HG02852 (cell line): ENCODE results near the gene EAF1.
"Not testable (repeated sequence)": the region's sequence is repeated elsewhere in the genome, so short reads cannot be mapped to it uniquely, and the experiment has no call there.

ENCODE experiments used
- ATAC-seq: cut with Tn5 transposase; IDR thresholded peaks from one replicate; pipeline ENCODE4 v1.9.1; 2021; ENCODE audit warnings: mild to moderate bottlenecking, moderate library complexity; ENCODE audit not compliant: unreplicated experiment

The EAF1 gene

DNA sequence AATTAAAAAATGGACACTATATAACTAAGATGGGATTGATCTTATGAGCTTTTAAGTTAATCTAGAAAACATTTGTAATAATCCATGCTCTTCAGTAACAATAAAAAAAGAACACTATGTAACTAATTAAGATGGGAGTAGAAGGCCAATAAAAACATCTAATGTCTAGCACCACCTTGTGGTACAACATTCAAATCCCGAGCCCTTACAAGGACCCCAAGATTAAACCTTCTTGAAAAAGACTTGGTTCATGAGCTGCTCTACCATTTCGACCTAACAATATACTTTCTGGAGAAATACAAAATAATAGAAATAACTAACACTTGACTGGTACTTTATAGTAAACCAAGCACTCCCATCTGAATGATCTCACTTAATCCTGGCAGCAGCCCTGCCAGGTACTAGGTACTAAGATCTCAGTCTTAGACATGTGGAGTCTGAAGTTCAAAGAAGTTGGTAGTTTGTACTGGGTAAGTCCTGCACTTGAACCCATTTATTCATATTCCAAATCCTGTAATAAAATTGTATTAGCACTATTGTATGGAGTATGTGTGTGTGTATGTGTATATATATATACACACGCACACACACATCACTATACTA, 21.8 kb upstream of the EAF1 start:
- no peak for ATAC-seq

DNA sequence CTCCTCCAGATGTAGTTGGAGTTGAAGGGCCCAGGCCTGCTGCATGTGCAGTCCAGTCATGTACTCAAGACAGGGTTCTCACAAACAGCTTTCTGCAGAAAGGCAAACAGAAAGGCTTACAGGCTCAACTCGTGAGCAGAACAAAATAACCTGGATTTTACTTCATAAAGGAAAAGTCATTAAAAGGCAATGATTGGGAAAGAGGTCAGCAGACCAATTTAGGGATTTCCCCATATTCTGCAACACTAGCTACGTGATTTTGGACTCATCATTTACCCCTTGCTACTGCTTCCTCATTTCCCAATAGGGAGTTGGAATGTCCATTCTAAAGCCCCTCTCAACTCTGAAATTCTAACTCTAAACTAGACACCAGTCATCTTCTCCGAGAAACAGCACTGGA, 18.2 kb upstream of the EAF1 start:
- ATAC-seq, result no peak

DNA sequence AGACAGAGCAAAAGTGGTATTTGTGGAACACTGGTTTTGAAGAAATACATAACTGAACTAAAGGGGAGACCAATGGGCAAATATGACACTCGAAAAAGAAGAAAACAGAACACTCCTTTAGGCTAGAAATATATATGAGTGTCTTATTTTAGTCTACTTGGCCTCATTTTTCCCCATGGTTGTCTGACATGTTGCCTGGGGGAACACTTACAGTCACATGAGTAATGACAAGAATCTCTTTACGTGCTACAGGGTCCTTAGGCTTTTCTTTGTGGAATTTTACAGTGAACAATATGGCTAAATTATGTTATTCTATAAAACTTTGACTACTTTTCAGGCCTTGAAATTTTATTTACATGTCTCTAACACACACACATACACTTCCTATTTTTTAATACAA, 17.6 kb upstream of the EAF1 start:
- ATAC-seq, result no peak

DNA sequence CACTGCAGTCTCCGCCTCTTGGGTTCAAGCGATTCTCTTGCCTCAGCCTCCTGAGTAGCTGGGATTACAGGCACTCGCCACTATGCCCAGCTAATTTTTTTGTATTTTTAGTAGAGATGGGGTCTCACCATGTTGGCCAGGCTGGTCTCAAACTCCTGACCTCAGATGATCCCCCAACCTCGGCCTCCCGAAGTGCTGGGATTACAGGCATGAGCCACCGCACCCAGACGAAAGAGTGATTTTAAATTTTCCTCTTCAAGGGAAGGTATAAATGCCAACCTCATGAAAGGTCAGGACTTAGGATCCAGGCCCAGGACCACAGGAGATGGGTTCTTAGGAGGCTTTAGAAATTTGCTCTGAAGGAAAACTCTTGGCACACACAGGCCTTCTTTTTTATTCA, 16.4 kb upstream of the EAF1 start:
- not testable (repeated sequence) for ATAC-seq

DNA sequence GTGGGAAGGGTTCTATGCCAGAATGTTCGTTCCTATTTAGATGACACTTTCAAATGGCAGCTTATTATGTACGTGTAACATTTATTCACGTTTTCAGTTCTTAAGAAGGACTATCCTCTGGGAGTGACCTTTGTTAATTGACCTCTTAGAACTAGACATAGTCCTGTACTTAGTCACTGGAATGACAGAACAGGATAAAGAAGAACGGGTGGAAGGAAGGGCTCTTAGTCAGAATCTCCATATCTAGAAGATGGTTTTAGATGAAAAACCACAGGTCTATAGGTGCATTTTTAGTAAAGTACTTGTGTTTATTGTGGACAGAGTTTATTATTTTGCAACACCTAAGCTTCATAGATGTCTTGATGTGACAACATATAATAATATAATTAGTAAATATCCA, 6.5 kb upstream of the EAF1 start:
- ATAC-seq, result no peak

DNA sequence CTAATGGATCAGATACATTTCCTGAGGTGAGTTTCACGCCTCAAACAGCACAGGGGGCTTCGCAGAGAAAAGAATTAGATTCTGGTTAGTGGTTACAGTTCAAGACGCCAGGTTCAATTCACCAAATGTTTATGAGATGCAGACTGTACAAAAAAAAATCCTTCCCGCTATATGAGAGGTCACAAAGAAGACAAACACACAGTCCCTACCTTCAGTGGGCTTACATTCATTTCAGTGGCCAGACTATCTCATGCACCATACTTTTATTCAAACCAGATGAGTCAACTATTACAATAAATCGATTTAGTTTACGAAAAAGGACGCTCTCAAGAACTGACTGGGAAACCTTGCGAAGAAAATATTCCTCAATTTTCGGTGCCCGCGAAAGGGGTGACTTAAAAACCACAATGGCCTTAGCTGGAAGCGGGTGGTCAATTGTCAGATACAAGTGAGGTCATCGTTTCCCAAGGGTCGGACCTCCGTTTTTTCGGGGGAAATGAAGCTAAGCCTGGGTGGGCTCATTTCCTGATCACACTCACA, 749 bp upstream of the EAF1 start:
- ATAC-seq, result no peak

DNA sequence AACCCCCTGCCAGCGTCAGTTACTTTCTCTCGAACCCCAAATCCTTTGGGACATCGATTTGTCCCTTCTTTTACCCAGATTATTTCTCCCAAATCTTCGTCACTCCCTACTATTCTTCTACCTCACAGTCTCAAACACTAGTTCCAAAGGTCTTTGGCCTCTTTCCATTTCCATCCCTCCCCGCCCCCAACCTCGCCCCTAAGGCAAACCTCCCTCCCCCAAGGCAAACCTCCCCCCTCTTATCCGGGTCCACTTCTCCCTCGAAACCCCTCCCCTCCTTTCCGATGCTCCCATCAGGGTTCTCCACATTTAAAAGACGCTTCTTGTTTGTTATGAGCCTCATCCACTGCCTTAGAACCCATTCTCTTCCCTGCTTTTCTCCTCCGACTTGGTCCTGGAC, 583 bp downstream of the EAF1 start:
- ATAC-seq, result no peak

DNA sequence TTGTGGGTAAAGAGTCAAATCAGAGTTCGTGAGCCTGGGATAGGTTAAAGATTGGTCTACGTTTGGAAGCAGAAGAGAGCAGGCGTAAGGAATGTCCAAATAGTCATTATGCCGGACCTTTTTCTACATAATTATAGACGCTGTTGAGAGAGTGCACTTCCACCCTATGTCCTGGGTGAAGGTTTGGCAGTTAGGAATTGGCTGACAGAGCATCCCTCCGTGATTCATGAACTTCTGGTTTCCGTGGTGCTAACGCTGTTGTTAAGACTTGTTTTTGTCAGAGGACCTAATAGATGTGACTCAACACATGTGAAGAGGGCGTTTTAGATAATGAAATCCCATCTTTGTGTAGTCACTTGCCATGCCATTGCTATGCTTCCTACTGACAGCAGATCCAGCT, 1.1 kb downstream of the EAF1 start:
- ATAC-seq, result no peak

DNA sequence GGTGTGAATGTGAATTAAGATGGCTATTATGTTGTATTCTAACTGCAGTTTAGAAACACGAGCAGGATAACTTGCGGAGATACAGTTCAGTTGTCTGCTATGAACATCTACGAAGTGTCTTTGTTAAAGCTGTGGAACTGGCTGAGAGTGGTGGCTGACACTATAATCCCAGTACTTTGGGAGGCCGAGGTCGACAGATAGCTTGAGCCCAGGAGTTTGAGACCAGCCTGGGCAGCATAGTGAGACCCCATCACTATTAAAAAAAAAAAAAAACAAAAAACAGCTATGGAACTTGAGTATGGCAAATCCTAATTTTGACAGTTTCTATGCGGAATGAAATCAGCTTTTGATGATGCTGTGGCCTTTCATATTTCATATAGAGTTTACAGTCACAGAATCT, 1.7 kb downstream of the EAF1 start:
- no peak for ATAC-seq

DNA sequence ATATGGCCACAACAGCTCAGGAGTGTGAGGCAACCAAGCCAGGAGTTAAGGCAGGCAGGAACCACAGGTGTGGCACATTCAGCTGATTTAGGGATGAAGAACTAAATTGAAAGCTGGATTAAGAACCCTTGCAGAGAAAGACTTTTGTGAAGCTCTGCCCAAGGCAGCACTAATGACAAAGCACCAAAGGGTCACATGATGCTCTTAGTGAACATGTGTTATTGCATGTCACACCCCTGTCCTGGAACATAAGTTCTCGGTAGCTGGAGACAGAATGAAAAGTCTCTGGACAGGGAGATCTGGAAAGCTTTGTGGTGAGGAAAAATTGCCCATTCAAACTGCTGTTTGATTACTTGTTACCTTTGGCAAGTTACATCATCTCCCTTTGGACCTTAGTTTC, 3.2 kb downstream of the EAF1 start:
- no peak for ATAC-seq

DNA sequence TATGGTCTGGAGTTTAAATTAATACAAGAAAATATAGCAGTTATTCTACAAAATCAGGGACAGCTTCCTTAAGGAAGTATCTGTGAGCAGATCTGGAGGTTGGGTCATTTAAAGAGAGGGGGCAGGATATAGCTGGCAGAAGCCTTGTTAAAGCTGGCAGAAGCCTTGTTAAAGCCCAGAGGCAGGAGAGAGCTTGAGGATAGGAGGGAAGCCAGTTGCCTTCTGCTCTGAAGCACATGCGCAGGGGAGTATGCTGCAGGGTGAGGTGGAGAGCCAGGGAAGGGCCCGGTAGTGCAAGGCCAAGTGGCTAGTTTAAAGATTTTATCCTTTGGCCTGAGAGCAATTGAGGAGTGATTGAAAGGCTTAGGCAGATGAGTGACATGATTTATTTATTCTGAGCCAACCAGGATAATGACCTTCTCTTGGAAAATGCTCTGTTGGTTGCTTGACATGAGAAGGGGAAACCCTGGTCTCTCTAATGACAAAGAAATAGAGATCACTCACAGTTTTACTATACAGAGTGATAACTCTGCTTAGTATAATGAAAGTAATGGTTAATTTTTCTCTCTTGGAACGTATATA, 3.9 kb downstream of the EAF1 start:
- ATAC-seq, result no peak

DNA sequence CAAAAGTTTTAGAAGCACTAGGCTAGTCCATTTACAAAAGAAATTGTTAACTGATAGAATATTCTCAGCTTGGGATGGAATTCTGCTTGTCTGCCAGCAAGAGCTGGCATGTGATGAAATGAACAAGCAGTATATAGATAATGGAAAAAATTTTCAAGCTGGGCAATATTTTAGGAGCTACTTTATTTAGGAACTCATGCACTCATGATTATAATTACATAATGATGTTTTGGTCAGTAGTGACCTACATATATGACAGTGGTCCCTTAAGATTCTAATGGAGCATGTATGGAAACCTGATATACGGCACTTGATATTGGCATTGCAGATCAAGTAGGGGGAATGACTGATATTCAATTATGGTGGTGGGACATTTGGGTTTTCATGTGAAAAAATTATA, 6.1 kb downstream of the EAF1 start:
- ATAC-seq, result no peak

DNA sequence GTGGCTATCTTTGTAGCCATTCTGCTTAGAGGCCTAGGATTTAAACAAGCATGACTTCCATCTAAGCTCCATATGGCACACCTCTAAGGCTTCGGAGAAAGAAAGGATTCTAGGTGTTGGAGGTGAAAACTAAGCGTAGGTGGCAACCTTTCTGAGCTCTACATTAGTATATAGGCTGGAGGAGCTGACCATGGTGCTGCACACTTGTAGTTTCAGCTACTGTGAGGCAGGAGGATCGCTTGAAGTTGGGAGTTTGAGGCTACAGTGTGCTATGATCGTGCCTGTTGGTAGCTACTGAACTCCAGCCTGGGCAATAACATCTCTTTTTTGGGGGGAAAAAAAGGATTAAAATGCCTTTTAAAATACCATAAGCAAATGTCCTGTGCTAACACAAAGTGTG, 7.4 kb downstream of the EAF1 start:
- ATAC-seq, result no peak

DNA sequence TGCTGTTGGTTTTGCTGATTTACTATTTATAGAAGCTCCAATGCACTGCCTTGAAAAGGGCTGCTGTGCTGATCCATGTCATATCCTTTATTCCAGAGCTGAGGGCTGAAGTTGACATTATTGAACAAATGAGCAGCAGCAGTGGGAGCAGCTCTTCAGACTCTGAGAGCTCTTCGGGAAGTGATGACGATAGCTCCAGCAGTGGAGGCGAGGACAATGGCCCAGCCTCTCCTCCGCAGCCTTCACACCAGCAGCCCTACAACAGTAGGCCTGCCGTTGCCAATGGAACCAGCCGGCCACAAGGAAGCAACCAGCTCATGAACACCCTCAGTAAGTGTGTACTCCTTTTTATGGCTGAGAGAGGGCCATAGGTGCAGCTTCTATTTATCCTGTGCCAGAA, 8.8 kb downstream of the EAF1 start:
- no peak for ATAC-seq

DNA sequence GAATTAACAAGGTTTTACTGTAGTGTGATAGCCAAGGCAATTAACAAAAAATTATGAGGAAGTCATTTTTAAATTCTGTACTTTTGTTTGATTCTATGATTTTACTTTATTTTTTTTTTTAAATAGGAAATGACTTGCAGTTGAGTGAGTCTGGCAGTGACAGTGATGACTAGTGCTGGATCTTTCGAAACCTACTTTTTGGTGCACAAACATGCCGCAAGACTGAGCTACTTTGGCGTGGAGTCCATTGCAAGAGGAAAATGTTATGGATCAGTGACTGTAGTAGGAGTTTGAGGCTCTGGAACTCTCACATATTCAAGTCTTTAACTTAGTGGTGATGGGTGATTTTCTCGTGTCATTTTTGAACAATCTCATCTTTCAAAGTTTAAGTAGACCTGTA, 11.6 kb downstream of the EAF1 start:
- ATAC-seq, result no peak

DNA sequence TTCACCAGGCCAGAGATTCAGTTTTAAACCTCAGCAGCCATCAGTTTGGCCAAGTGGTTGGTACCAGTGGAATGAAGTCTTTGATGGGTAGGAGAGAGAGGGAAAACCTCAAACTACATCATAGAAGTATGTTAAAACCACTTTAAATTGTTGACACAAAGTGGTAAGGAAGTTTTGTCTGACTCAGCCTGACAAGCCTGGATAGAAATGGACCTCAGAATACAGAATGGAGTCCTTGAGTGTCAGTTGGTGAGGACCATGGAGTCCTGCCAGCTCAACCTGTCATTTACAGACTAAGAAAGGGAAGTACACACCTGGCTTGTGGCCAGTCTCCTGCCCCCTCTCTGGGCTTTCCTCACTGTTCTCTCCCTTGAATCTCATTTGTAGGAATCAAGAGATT, 12.1 kb downstream of the EAF1 start:
- no peak for ATAC-seq

DNA sequence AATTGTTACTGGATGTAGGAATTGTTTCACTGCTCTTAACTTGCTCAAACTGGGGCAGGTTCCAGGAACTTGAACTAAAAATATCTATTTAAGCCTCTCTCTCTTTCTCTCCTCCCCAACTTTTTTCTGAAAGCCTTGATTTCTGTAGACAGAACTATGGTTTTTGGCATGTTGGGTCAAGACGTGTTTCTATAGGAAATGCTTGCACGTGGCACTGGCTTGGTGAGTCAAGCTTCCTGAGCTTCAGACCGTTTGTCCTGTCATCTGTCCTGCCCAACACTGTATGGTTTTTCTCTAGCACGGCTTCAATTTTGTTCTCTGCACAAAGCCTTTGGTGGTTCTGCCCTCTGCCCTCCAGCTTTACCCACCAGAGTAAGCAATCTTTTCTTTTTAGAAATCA, 13.5 kb downstream of the EAF1 start:
- no peak for ATAC-seq

DNA sequence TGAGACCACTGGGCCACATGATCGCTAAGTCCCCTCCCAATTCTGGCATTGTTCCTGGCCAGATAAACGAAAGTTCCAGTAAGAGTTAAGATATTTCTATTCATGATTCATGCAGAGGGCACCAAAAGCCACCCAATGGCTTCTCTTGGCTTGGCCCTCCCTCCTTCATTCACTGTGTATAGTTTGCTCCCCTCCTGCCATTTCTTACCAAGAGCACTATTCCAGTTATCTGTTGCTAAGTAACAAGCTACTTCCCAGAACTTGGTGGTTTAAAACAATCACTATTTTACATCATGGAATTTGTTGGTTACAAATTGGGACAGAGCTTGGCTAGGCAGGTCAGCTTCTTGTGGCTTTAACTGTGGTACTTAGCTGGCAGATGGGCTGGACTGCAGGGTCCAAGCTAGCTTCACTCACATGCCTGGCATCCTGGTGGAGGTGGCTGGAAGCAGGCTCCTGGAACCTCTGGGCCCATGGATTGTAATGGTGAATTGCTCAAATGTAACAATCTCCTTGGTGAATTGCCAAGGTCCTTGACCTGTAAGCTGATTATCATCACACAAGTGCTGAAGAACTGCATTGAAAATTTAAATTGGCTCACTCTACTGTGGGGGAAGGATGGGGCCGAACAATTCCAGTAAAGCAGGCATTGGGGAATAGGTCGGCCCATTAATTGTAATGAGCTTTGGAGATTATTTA, 16.6 kb downstream of the EAF1 start:
- no peak for ATAC-seq

DNA sequence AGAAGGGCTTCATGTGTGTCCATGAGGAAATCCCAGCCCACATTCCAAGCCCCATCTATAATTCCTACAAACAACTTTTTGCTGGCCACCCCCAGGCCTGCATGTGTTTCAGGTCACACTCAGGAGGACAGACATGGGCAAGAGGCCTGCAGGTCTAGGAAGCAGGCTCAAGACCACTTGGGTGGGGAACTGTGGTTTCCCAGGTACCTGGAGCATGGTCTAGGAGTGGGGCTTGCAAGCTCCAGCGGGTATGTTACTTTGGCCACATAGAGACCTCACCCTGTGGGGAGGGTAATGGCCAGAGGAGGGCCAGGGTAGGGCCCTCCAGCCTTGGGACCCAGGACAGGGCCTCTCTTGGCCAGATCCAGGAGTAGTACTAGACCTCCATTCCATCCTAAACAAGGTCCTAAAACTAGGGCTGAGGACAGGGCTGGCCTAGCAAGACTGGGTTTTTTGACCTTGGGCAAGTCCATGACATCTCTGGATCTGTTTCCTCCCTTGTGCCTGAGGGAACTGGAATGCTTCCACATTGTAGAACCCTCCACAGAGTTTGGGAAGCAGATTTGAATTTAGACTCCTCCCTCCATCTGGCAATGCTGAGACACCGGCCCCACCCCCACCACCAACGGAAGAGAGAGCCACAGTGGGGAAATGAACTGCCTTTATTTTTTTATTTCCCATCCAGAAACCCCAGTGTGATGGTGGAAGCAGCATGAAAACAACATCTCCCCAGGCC, 22.3 kb downstream of the EAF1 start:
- ATAC-seq, result no peak

DNA sequence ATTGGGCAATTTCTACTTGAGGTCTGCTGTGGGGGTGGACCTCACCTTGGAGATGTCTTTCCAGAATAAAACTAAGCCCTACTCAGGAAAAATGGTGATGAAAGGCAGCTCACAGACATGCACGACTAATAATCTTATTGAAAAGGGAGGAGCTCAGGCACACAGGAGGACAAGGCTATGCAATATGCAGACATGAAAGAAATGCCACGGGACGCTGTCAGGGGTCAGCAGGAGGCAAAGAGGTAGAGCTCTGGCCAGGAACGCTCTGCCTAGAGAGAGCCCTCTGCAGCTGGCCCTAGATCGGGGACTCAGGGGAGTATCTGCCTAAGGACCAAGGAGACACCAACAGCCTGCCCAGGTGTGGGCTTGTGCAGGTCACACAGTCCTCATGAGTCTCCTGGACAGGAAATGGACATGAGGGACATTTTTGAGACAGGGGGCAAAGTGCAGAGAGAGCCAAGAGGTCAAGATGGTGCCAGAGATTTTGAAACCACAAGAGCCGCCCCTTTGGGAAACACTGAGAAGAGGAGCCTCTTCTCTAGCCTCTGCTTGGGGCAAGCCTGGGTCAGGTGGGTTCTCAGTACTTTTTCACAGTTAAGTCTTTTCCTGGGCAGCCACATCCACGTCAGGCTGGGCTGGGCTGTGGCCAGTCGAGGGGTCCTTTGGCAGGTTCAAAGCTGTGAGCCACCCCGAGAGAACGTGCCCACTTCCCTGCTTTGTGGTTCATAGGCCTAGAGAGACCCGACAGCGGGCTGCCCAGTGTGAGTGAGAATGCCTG, 23.2 kb downstream of the EAF1 start:
- ATAC-seq, result no peak
